ENCODE data around the gene NGFR.

The NGFR gene

GRCh38 chr17:49459401-49459984, 35.6 kb upstream of the NGFR start:
- no peak for DNase-seq
- TF ChIP-seq, protein P1, sequence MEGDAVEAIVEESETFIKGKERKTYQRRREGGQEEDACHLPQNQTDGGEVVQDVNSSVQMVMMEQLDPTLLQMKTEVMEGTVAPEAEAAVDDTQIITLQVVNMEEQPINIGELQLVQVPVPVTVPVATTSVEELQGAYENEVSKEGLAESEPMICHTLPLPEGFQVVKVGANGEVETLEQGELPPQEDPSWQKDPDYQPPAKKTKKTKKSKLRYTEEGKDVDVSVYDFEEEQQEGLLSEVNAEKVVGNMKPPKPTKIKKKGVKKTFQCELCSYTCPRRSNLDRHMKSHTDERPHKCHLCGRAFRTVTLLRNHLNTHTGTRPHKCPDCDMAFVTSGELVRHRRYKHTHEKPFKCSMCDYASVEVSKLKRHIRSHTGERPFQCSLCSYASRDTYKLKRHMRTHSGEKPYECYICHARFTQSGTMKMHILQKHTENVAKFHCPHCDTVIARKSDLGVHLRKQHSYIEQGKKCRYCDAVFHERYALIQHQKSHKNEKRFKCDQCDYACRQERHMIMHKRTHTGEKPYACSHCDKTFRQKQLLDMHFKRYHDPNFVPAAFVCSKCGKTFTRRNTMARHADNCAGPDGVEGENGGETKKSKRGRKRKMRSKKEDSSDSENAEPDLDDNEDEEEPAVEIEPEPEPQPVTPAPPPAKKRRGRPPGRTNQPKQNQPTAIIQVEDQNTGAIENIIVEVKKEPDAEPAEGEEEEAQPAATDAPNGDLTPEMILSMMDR (IDR thresholded peaks at IDR 0.05; ENCODE audit: low read depth, low read length), result no peak
- Histone ChIP-seq H3K4me1 (no peaks in the 10 kb centered on the region), H3K36me3 (no peaks in the 10 kb centered on the region), H3K4me3 (ENCODE audit: low read depth, low read length) (no peak overlapping the region), H3K27me3 (no peaks in the 10 kb centered on the region), H3K9me3 (no peaks in the 10 kb centered on the region)

- TF ChIP-seq, protein P1 (IDR thresholded peaks at IDR 0.05; ENCODE audit: low read depth, low read length), result no peak
- Histone ChIP-seq H3K4me1 (no peaks in the 10 kb centered on the region), H3K9me3 (no peaks in the 10 kb centered on the region), H3K36me3 (no peaks in the 10 kb centered on the region), H3K27me3 (no peaks in the 10 kb centered on the region), H3K4me3 (ENCODE audit: low read depth, low read length) (no peak overlapping the region)
- DNase-seq, result no peak
Measured at GRCh38 chr17:49460401-49460800, 34.7 kb upstream of the NGFR start.

DNA sequence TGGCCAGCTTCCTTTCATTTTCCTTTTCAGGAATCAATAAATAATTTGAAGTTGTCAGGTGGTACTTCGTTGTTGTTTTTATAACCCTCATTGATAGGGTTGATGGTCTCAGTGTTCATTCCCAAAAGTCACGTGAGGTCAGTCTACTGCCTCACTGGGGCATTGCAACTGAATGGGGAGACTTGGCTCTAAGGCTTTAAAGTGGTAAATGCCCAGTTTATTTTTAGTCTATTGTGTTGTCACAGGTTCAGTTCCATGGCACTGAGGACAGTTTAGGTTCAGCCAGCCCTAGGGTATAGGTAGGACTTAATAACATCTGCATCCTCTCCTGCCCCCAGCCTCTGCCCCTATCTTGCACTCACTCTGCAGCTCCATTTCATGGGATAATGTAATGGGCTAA, 33.5 kb upstream of the NGFR start:
- no peaks in the 10 kb centered on the region for H3K4me1 ChIP-seq
- TF ChIP-seq, protein P1 (IDR thresholded peaks at IDR 0.05; ENCODE audit: low read depth, low read length), result no peak
- DNase-seq, result no peak
- no peaks in the 10 kb centered on the region for H3K36me3 ChIP-seq
- no peak overlapping the region for H3K4me3 ChIP-seq (ENCODE audit: low read depth, low read length)
- H3K9me3 ChIP-seq, result no peaks in the 10 kb centered on the region
- H3K27me3 ChIP-seq, result no peaks in the 10 kb centered on the region

- H3K9me3 ChIP-seq, result no peaks in the 10 kb centered on the region
Measured at GRCh38 chr17:49464049-49464448, 31.0 kb upstream of the NGFR start.

DNA sequence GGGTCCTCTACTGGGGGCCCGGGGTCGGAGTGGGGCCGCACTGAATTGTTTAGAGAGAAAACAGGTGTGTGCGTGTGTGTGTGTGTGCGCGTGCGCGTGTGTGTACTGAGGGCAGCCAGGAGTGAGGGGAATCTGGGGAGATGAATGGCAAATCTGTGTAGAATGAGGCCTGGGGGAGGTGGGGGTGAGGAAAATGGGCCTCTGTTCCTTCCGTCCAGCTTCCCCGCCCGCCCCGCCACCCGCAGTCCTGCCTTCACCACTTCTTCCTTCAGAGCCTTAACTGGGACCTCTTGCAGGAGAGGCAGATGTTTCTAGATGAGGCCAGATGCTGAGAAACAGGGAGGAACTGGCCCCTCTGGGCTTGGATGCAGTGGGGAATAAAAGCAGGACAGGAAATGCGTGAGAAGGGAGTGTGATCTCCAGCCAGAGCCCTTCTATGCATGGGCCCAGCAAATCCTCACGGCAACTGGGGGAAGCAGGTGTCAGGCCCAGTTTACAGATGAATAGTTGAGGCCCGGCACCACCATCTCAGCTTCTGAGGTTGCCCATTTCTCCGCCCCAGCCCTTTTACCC, 29.7 kb upstream of the NGFR start:
- no peak for DNase-seq
- H3K27me3 ChIP-seq, result peaks cover 1% of the 10 kb centered on the region; the same call in 1 of the 2 replicates

More at GRCh38 chr17:49464049-49464448, 31.0 kb upstream of the NGFR start:
- DNase-seq, result no peak
- TF ChIP-seq, protein P1 (IDR thresholded peaks at IDR 0.05; ENCODE audit: low read depth, low read length), result no peak
- Histone ChIP-seq H3K4me1 (no peaks in the 10 kb centered on the region), H3K36me3 (no peaks in the 10 kb centered on the region), H3K4me3 (ENCODE audit: low read depth, low read length) (no peak overlapping the region), H3K27me3 (no peaks in the 10 kb centered on the region)

DNA sequence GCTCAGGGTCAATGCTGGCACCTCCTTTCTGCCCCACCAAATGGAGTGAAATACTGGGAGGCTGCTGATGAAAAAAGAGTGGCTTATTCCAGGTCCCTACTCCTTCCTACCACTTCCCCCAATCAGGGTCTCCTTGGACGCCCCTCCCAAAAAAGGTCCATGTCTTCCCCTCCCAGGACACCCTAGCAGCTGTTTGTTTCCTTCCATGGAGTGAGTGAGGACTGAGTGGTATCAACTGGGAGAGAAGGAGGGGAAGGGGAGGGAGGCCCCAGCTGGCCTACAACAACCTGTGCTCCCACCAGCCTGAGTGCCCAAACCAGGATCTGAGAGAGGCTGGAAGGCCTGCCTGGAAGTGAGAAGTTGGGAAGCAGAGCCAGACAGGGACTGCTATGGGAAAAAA, 28.7 kb upstream of the NGFR start:
- TF ChIP-seq, protein P1 (IDR thresholded peaks at IDR 0.05; ENCODE audit: low read depth, low read length), result no peak
- H3K27me3 ChIP-seq, result peaks cover 6% of the 10 kb centered on the region; the same call in 1 of the 2 replicates

More for the DNA sequence above, 29.7 kb upstream of the NGFR start:
- no peaks in the 10 kb centered on the region for H3K36me3 ChIP-seq
- H3K4me1 ChIP-seq, result no peaks in the 10 kb centered on the region
- H3K9me3 ChIP-seq, result no peaks in the 10 kb centered on the region
- TF ChIP-seq, protein P1 (IDR thresholded peaks at IDR 0.05; ENCODE audit: low read depth, low read length), result no peak
- no peak overlapping the region for H3K4me3 ChIP-seq (ENCODE audit: low read depth, low read length)

More for the DNA sequence above, 28.7 kb upstream of the NGFR start:
- H3K9me3 ChIP-seq, result no peaks in the 10 kb centered on the region
- no peaks in the 10 kb centered on the region for H3K36me3 ChIP-seq
- H3K4me1 ChIP-seq, result no peaks in the 10 kb centered on the region
- H3K4me3 ChIP-seq (ENCODE audit: low read depth, low read length), result no peak overlapping the region
- no peak for DNase-seq
